Cardiac septum (tissue), 1 donor: ENCODE data around the gene CTBS. TPM values are rescaled to one million over a fixed set of nuclear protein-coding genes. Genes with fewer than 3 reads are reported as not detected.

Experiments used
- DNase-seq: peaks from one replicate; pipeline ENCODE4 v3.0.0-alpha.2; 2020; ENCODE audit warnings: low spot score
- intact Hi-C: fragments of 100-400 bp; cut with DNase I; formaldehyde crosslinking; loops from one replicate; pipeline ENCODE4 v1.14.0; 2022
- long read RNA-seq: library from polyadenylated mRNA; unstranded; transcript quantifications from one replicate; pipeline ENCODE4 v2.0.0, GENCODE V29; 2021
- total RNA-seq: library from RNA; stranded (reverse); fragmentation: NEBNext Ultra II Directional; extraction: Animal tissue kit (Norgen Biotek cat#: 25700); gene quantifications from one replicate; pipeline ENCODE4 v1.2.1, GENCODE V29; 2021
- donor health status: DM: no; HTN: no; CAD: no.

Gene CTBS
- 11.6 TPM for total RNA-seq
- long read RNA-seq, full-length matches to known transcripts, result 15 of 22 reads
- long read RNA-seq, partial matches to known transcripts, result 2 of 22 reads
- long read RNA-seq, other reads (novel, unspliced or antisense), result 5 of 22 reads

- intact Hi-C loops, result loop anchor here (1.0 kb wide), 1 partner anchor 68 kb away; the partner anchor contains the start of genes GNG5 and SPATA1
- peak; percentile 96 for DNase-seq
Measured at GRCh38 chr1:84573967-84574842, at the start of gene CTBS. Gene CTBS (minus strand): TSS chr1:84574440. CDS start chr1:84574415, 25 bp downstream.

GRCh38 chr1:84621553-84621952 lies 47.3 kb upstream of the CTBS start:
- DNase-seq, result no peak
- intact Hi-C loops, result loop anchor here (5.0 kb wide), 1 partner anchor 131 kb away; no protein-coding TSS in a partner anchor

GRCh38 chr1:84620720-84621313 lies 46.6 kb upstream of the CTBS start:
- intact Hi-C loops, result loop anchor here (5.0 kb wide), 1 partner anchor 131 kb away; no protein-coding TSS in a partner anchor

GRCh38 chr1:84619383-84620102 lies 45.3 kb upstream of the CTBS start:
- DNase-seq, result no peak
- intact Hi-C loops, result loop anchor here (5.0 kb wide), 1 partner anchor 133 kb away; no protein-coding TSS in a partner anchor

More at GRCh38 chr1:84620720-84621313, 46.6 kb upstream of the CTBS start:
- peak; percentile 85 for DNase-seq

- intact Hi-C loops, result no loop called here
- no peak for DNase-seq
Measured at GRCh38 chr1:84617349-84617748, 43.1 kb upstream of the CTBS start.

GRCh38 chr1:84615790-84616189 lies 41.5 kb upstream of the CTBS start:
- DNase-seq, result no peak
- intact Hi-C loops, result no loop called here

- no peak for DNase-seq
- intact Hi-C loops, result no loop called here
Measured at GRCh38 chr1:84613887-84614286, 39.6 kb upstream of the CTBS start.

- intact Hi-C loops, result no loop called here
- DNase-seq, result no peak
Measured at GRCh38 chr1:84613026-84613425, 38.8 kb upstream of the CTBS start.

GRCh38 chr1:84611796-84612195 lies 37.6 kb upstream of the CTBS start:
- intact Hi-C loops, result no loop called here

GRCh38 chr1:84611091-84611490 lies 36.9 kb upstream of the CTBS start:
- intact Hi-C loops, result no loop called here
- no peak for DNase-seq

More at GRCh38 chr1:84611796-84612195, 37.6 kb upstream of the CTBS start:
- no peak for DNase-seq

GRCh38 chr1:84606977-84607376 lies 32.7 kb upstream of the CTBS start:
- intact Hi-C loops, result loop anchor here (10.0 kb wide), 1 partner anchor 312 kb away; no protein-coding TSS in a partner anchor
- no peak for DNase-seq

GRCh38 chr1:84605157-84605556 lies 30.9 kb upstream of the CTBS start:
- intact Hi-C loops, result loop anchor here (2.0 to 10.0 kb wide), 2 partner anchors 162 to 310 kb away; no protein-coding TSS in a partner anchor
- no peak for DNase-seq

- no peak for DNase-seq
- intact Hi-C loops, result loop anchor here (2.0 to 10.0 kb wide), 4 partner anchors 97 to 462 kb away; partner anchors contain the start of genes GNG5, PRKACB and SPATA1
Measured at GRCh38 chr1:84603941-84604830, 29.9 kb upstream of the CTBS start.

GRCh38 chr1:84603223-84603622 lies 29.0 kb upstream of the CTBS start:
- DNase-seq, result no peak
- intact Hi-C loops, result loop anchor here (5.0 to 10.0 kb wide), 3 partner anchors 96 to 461 kb away; partner anchors contain the start of genes GNG5, PRKACB and SPATA1

GRCh38 chr1:84600796-84601195 lies 26.6 kb upstream of the CTBS start:
- DNase-seq, result no peak
- intact Hi-C loops, result loop anchor here (5.0 to 10.0 kb wide), 3 partner anchors 93 to 458 kb away; partner anchors contain the start of genes GNG5, PRKACB and SPATA1

GRCh38 chr1:84598846-84599741 lies 24.9 kb upstream of the CTBS start:
- DNase-seq, result no peak
- intact Hi-C loops, result no loop called here

GRCh38 chr1:84598418-84598817 lies 24.2 kb upstream of the CTBS start:
- no peak for DNase-seq
- intact Hi-C loops, result no loop called here
